ENCODE measurements around the gene ARHGAP24.

GRCh38 chr4:85510632-85510984 lies 35.7 kb downstream of the ARHGAP24 start:
- TF ChIP-seq CTCF (IDR thresholded peaks at IDR 0.05) (no peak), POLR2A (IDR thresholded peaks at IDR 0.05) (no peak)

Measured in ovary (tissue), 3 donors.